Coronary artery (tissue), 2 donors: ENCODE results near the gene PTH2R.
"Not testable (repeated sequence)": the region's sequence is repeated elsewhere in the genome, so short reads cannot be mapped to it uniquely, and the experiment has no call there.

Experiments used
- DNase-seq: peaks from one replicate; pipeline ENCODE4 v3.0.0-alpha.2; 2017; ENCODE audit warnings: low spot score
- H3K27ac ChIP-seq, 2 donors: fragments of 200-600 bp; sonication (generic); one replicate each; pipeline ENCODE4 v1.5.1; 2016 to 2019
- H3K4me3 ChIP-seq: fragments of 200-600 bp; sonication (generic); 2 replicates; pipeline ENCODE4 v1.5.1; 2016; ENCODE audit warnings: mild to moderate bottlenecking, moderate library complexity
- CTCF ChIP-seq: fragments of 200-600 bp; sonication (generic); IDR thresholded peaks from one replicate; pipeline ENCODE4 v1.5.1; 2019; ENCODE audit warnings: antibody characterized with exemption

Gene PTH2R

GRCh38 chr2:208466151-208466919, 59.7 kb downstream of the PTH2R start:
- H3K27ac ChIP-seq = no peak overlapping the region
- no peak overlapping the region for H3K4me3 ChIP-seq
- no peak for DNase-seq
- TF ChIP-seq CTCF = no peak

GRCh38 chr2:208466920-208467298, 60.3 kb downstream of the PTH2R start:
- no peak overlapping the region for H3K4me3 ChIP-seq
- no peak for DNase-seq
- TF ChIP-seq CTCF = no peak
- H3K27ac ChIP-seq = no peak overlapping the region

- no peak overlapping the region for H3K27ac ChIP-seq
- no peak overlapping the region for H3K4me3 ChIP-seq
- no peak for DNase-seq
- no peak for TF ChIP-seq CTCF
Observed at GRCh38 chr2:208467564-208467963, 61.0 kb downstream of the PTH2R start.

- no peak for TF ChIP-seq CTCF
- Histone ChIP-seq H3K27ac (no peak overlapping the region), H3K4me3 (no peak overlapping the region)
- DNase-seq = no peak
Observed at GRCh38 chr2:208477741-208478140, 71.1 kb downstream of the PTH2R start.

- no peak overlapping the region for H3K27ac ChIP-seq
- DNase-seq = no peak
- no peak overlapping the region for H3K4me3 ChIP-seq
- no peak for TF ChIP-seq CTCF
Observed at GRCh38 chr2:208479342-208479741, 72.8 kb downstream of the PTH2R start.

GRCh38 chr2:208481945-208482344, 75.4 kb downstream of the PTH2R start:
- not testable (repeated sequence) for H3K27ac ChIP-seq, DNase-seq, H3K4me3 ChIP-seq

- not testable (repeated sequence) for H3K27ac ChIP-seq, H3K4me3 ChIP-seq, DNase-seq
Observed at GRCh38 chr2:208482453-208483015, 75.9 kb downstream of the PTH2R start.

GRCh38 chr2:208485390-208485789, 78.8 kb downstream of the PTH2R start:
- Histone ChIP-seq H3K4me3 (no peak overlapping the region), H3K27ac (no peak overlapping the region)
- TF ChIP-seq CTCF = no peak
- DNase-seq = no peak
